Measurements from ENCODE around the gene CD180.

DNA sequence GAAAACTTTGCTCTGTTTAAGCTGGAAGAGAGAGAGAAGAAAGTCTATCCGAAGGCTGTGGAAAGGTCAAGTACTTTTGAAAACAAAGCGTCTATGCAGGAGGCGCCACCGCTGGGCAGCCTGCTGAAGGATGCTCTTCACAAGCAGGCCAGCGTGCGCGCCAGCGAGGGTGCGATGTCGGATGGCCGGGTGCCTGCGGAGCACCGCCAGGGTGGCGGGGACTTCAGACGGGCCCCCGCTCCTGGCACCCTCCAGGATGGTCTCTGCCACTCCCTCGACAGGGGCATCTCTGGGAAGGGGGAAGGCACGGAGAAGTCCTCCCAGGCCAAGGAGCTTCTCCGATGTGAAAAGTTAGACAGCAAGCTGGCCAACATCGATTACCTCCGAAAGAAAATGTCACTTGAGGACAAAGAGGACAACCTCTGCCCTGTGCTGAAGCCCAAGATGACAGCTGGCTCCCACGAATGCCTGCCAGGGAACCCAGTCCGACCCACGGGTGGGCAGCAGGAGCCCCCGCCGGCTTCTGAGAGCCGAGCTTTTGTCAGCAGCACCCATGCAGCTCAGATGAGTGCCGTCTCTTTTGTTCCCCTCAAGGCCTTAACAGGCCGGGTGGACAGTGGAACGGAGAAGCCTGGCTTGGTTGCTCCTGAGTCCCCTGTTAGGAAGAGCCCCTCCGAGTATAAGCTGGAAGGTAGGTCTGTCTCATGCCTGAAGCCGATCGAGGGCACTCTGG, 32.6 kb downstream of the CD180 start:
- TF ChIP-seq, protein P1, sequence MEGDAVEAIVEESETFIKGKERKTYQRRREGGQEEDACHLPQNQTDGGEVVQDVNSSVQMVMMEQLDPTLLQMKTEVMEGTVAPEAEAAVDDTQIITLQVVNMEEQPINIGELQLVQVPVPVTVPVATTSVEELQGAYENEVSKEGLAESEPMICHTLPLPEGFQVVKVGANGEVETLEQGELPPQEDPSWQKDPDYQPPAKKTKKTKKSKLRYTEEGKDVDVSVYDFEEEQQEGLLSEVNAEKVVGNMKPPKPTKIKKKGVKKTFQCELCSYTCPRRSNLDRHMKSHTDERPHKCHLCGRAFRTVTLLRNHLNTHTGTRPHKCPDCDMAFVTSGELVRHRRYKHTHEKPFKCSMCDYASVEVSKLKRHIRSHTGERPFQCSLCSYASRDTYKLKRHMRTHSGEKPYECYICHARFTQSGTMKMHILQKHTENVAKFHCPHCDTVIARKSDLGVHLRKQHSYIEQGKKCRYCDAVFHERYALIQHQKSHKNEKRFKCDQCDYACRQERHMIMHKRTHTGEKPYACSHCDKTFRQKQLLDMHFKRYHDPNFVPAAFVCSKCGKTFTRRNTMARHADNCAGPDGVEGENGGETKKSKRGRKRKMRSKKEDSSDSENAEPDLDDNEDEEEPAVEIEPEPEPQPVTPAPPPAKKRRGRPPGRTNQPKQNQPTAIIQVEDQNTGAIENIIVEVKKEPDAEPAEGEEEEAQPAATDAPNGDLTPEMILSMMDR (IDR thresholded peaks at IDR 0.05) = no peak
- TF ChIP-seq POLR2A (IDR thresholded peaks at IDR 0.05) (no peak), EP300 (IDR thresholded peaks at IDR 0.05) (no peak), POLR2AphosphoS5 (IDR thresholded peaks at IDR 0.05) (no peak)
